Astrocyte (in vitro differentiated cells and primary cell): Measurements from ENCODE around the gene MYCBPAP. TPM values are rescaled to one million over a fixed set of nuclear protein-coding genes. Genes with fewer than 3 reads are reported as not detected.

Experiments
- DNase-seq: peaks from one replicate; pipeline ENCODE4 v3.0.0-alpha.2; 2010; ENCODE audit warnings: low read depth
- FAIRE-seq: peaks from 2 replicates; lab custom pipeline; 2011; peaks lifted over from hg19 to GRCh38; lab: Jason Lieb, UNC
- H2AFZ ChIP-seq: 2 replicates; pipeline ENCODE4 v1.6.0; 2012; ENCODE audit warnings: low read depth, low read length, inconsistent platforms
- H3K27ac ChIP-seq: 2 replicates; pipeline ENCODE4 v1.5.1; 2011; ENCODE audit warnings: low read depth, low read length, inconsistent platforms
- H3K27me3 ChIP-seq: 2 replicates; pipeline ENCODE4 v1.6.0; 2011; ENCODE audit warnings: low read length, inconsistent platforms; ENCODE audit not compliant: insufficient read depth
- H3K36me3 ChIP-seq: 2 replicates; pipeline ENCODE4 v1.5.1; 2011; ENCODE audit warnings: low read length, inconsistent platforms; ENCODE audit not compliant: insufficient read depth
- H3K4me1 ChIP-seq: 2 replicates; pipeline ENCODE4 v1.5.1; 2011; ENCODE audit warnings: low read length, inconsistent platforms; ENCODE audit not compliant: insufficient read depth
- H3K4me2 ChIP-seq: 2 replicates; pipeline ENCODE4 v1.6.0; 2012; ENCODE audit warnings: low read length, inconsistent platforms
- H3K4me3 ChIP-seq: 2 replicates; pipeline ENCODE4 v1.5.1; 2011; ENCODE audit warnings: low read depth, mild to moderate bottlenecking, low read length, inconsistent platforms; ENCODE audit not compliant: insufficient read depth
- H3K79me2 ChIP-seq: 2 replicates; pipeline ENCODE4 v1.6.0; 2012; ENCODE audit warnings: mild to moderate bottlenecking, low read length, inconsistent platforms; ENCODE audit not compliant: insufficient read depth
- H3K9ac ChIP-seq: 2 replicates; pipeline ENCODE4 v1.6.0; 2012; ENCODE audit warnings: mild to moderate bottlenecking, low read length, inconsistent platforms
- H3K9me3 ChIP-seq: 2 replicates; pipeline ENCODE4 v1.5.1; 2012; ENCODE audit warnings: low read depth, mild to moderate bottlenecking, low read length, inconsistent platforms; ENCODE audit not compliant: insufficient read depth
- H4K20me1 ChIP-seq: 2 replicates; pipeline ENCODE4 v1.6.0; 2012; ENCODE audit warnings: low read length, inconsistent platforms; ENCODE audit not compliant: insufficient read depth
- H3K27ac Mint-ChIP-seq: one replicate; pipeline ENCODE4 v1.8.0; 2021; ENCODE audit warnings: mild to moderate bottlenecking, mixed read lengths; ENCODE audit not compliant: unreplicated experiment
- H3K27me3 Mint-ChIP-seq: one replicate; pipeline ENCODE4 v1.8.0; 2021; ENCODE audit warnings: low read depth, mixed read lengths; ENCODE audit not compliant: unreplicated experiment
- H3K36me3 Mint-ChIP-seq: one replicate; pipeline ENCODE4 v1.8.0; 2021; ENCODE audit warnings: low read depth, mixed read lengths; ENCODE audit not compliant: unreplicated experiment
- H3K4me1 Mint-ChIP-seq: one replicate; pipeline ENCODE4 v1.8.0; 2021; ENCODE audit warnings: low read depth, mixed read lengths; ENCODE audit not compliant: unreplicated experiment
- H3K4me3 Mint-ChIP-seq: one replicate; pipeline ENCODE4 v1.8.0; 2021; ENCODE audit warnings: mild to moderate bottlenecking, moderate library complexity, mixed read lengths; ENCODE audit not compliant: unreplicated experiment
- H3K9me3 Mint-ChIP-seq: one replicate; pipeline ENCODE4 v1.8.0; 2021; ENCODE audit warnings: mild to moderate bottlenecking, mixed read lengths; ENCODE audit not compliant: unreplicated experiment
- EZH2 ChIP-seq: IDR thresholded peaks from 2 replicates; pipeline ENCODE4 v1.6.1; 2012; ENCODE audit warnings: mild to moderate bottlenecking, low read length, inconsistent platforms; ENCODE audit not compliant: insufficient read depth
- total RNA-seq: library from RNA; stranded (reverse); gene quantifications from 2 replicates; pipeline ENCODE4 v1.2.1, GENCODE V29; 2021
- TF ChIP-seq, protein P1 (sequence below): IDR thresholded peaks from 2 replicates; pipeline ENCODE4 v1.5.1; 2011; ENCODE audit warnings: low read depth, mild to moderate bottlenecking, inconsistent platforms, low read length, moderate library complexity; ENCODE audit not compliant: insufficient read depth

The MYCBPAP gene
- total RNA-seq, 1 donor from 2014 or later, result 1.4 TPM

- H3K36me3 Mint-ChIP-seq, result peaks cover under 1% of the 10 kb centered on the region
- Histone ChIP-seq H3K27me3 (no peaks in the 10 kb centered on the region), H3K4me1 (no peaks in the 10 kb centered on the region), H4K20me1 (no peaks in the 10 kb centered on the region), H3K9ac (no peak overlapping the region), H2AFZ (no peak overlapping the region), H3K4me2 (no peak overlapping the region), H3K79me2 (no peaks in the 10 kb centered on the region), H3K9me3 (no peaks in the 10 kb centered on the region), H3K4me3 (no peak overlapping the region), H3K36me3 (no peaks in the 10 kb centered on the region), H3K27ac (no peak overlapping the region)
- H3K4me3 Mint-ChIP-seq, result no peak overlapping the region
- H3K4me1 Mint-ChIP-seq, result no peaks in the 10 kb centered on the region
- peaks cover 6% of the 10 kb centered on the region for H3K27me3 Mint-ChIP-seq
- no peaks in the 10 kb centered on the region for H3K9me3 Mint-ChIP-seq
- TF ChIP-seq, protein P1, sequence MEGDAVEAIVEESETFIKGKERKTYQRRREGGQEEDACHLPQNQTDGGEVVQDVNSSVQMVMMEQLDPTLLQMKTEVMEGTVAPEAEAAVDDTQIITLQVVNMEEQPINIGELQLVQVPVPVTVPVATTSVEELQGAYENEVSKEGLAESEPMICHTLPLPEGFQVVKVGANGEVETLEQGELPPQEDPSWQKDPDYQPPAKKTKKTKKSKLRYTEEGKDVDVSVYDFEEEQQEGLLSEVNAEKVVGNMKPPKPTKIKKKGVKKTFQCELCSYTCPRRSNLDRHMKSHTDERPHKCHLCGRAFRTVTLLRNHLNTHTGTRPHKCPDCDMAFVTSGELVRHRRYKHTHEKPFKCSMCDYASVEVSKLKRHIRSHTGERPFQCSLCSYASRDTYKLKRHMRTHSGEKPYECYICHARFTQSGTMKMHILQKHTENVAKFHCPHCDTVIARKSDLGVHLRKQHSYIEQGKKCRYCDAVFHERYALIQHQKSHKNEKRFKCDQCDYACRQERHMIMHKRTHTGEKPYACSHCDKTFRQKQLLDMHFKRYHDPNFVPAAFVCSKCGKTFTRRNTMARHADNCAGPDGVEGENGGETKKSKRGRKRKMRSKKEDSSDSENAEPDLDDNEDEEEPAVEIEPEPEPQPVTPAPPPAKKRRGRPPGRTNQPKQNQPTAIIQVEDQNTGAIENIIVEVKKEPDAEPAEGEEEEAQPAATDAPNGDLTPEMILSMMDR, result no peak
- no peak for TF ChIP-seq EZH2
- no peak overlapping the region for H3K27ac Mint-ChIP-seq
- no peak for DNase-seq
- FAIRE-seq, result no peak
Observed at GRCh38 chr17:50493744-50494143, 14.5 kb upstream of the MYCBPAP start.

GRCh38 chr17:50495217-50495823 is 12.9 kb upstream of the MYCBPAP start:
- no peak overlapping the region for H2AFZ ChIP-seq
- Mint-ChIP-seq H3K4me1 (no peaks in the 10 kb centered on the region), H3K27me3 (peaks cover 6% of the 10 kb centered on the region), H3K9me3 (no peaks in the 10 kb centered on the region), H3K36me3 (no peaks in the 10 kb centered on the region), H3K27ac (no peak overlapping the region), H3K4me3 (no peak overlapping the region)
- H3K79me2 ChIP-seq, result no peaks in the 10 kb centered on the region
- FAIRE-seq (no peak), DNase-seq (no peak)
- no peaks in the 10 kb centered on the region for H3K36me3 ChIP-seq
- H3K4me1 ChIP-seq, result no peaks in the 10 kb centered on the region
- no peaks in the 10 kb centered on the region for H3K27me3 ChIP-seq
- no peak overlapping the region for H3K4me2 ChIP-seq
- H3K4me3 ChIP-seq, result no peak overlapping the region
- no peaks in the 10 kb centered on the region for H3K9me3 ChIP-seq
- no peak overlapping the region for H3K9ac ChIP-seq
- no peaks in the 10 kb centered on the region for H4K20me1 ChIP-seq
- TF ChIP-seq, protein P1, result no peak
- no peak for TF ChIP-seq EZH2
- H3K27ac ChIP-seq, result no peak overlapping the region

DNA sequence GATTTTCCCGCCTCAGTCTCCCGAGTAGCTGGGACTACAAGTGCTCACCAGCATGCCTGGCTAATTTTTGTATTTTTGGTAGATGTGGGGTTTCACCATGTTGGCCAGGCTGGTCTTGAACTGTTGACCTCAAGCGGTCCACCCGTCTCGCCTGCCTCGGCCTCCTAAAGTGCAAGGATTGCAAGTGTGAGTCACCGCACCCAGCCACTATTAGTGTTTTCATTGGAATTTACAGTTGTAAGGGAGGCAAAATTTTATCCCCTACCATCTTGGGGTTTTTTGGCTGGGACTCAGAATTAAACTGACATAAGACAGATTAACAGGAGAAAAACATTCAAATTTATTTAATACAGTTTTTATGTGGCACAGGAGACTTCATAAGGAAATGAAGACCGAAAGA is 12.3 kb upstream of the MYCBPAP start:
- no peak overlapping the region for H2AFZ ChIP-seq
- no peak overlapping the region for H3K4me3 ChIP-seq
- no peak overlapping the region for H3K4me3 Mint-ChIP-seq
- H3K4me2 ChIP-seq, result no peak overlapping the region
- H3K27me3 ChIP-seq, result no peaks in the 10 kb centered on the region
- H3K27ac Mint-ChIP-seq, result no peak overlapping the region
- no peaks in the 10 kb centered on the region for H3K79me2 ChIP-seq
- no peaks in the 10 kb centered on the region for H4K20me1 ChIP-seq
- H3K4me1 ChIP-seq, result no peaks in the 10 kb centered on the region
- no peaks in the 10 kb centered on the region for H3K36me3 Mint-ChIP-seq
- no peaks in the 10 kb centered on the region for H3K36me3 ChIP-seq
- DNase-seq (peak; percentile 59), FAIRE-seq (no peak)
- no peaks in the 10 kb centered on the region for H3K4me1 Mint-ChIP-seq
- H3K9me3 Mint-ChIP-seq, result no peaks in the 10 kb centered on the region
- peaks cover 6% of the 10 kb centered on the region for H3K27me3 Mint-ChIP-seq
- H3K9ac ChIP-seq, result no peak overlapping the region
- TF ChIP-seq EZH2, result no peak
- TF ChIP-seq, protein P1, result no peak
- no peak overlapping the region for H3K27ac ChIP-seq
- no peaks in the 10 kb centered on the region for H3K9me3 ChIP-seq
